Transverse colon (tissue), 4 donors: ENCODE measurements around the gene SEC61G. TPM values are rescaled to one million over a fixed set of nuclear protein-coding genes. Genes with fewer than 3 reads are reported as not detected.

Source experiments
- DNase-seq: peaks from one replicate; pipeline ENCODE4 v3.0.0-alpha.2; 2019
- H3K27ac ChIP-seq, 4 donors: fragments of 200-600 bp; sonication (generic); 2 replicates each; pipeline ENCODE4 v1.5.1; 2016 to 2018; ENCODE audit warnings: inconsistent platforms in 4 of 4
- H3K27me3 ChIP-seq: fragments of 200-600 bp; sonication (generic); 2 replicates; pipeline ENCODE4 v1.5.1; 2017; ENCODE audit warnings: inconsistent platforms
- H3K36me3 ChIP-seq, 4 donors: fragments of 200-600 bp; sonication (generic); 2 replicates each; pipeline ENCODE4 v1.5.1; 2017 to 2019; ENCODE audit warnings: inconsistent platforms in 4 of 4
- H3K4me1 ChIP-seq, 4 donors: fragments of 200-600 bp; sonication (generic); 2 replicates each; pipeline ENCODE4 v1.5.1; 2017 to 2020; ENCODE audit warnings: inconsistent platforms in 4 of 4
- H3K4me3 ChIP-seq, 4 donors: fragments of 200-600 bp; sonication (generic); 1 replicate in 1 of 4; 2 replicates in 3 of 4; pipeline versions ENCODE4 v1.5.1 to v1.6.1; 2017 to 2019; ENCODE audit warnings: inconsistent platforms in 4 of 4
- H3K9me3 ChIP-seq, 2 donors: fragments of 200-600 bp; sonication (generic); 2 replicates each; pipeline ENCODE4 v1.5.1; 2017 to 2019; ENCODE audit warnings: inconsistent platforms in 2 of 2
- CTCF ChIP-seq, 5 experiments: fragments of 200-600 bp in 3 of 5; fragments of 450-650 bp in 2 of 5; sonication (generic) in 3 of 5; IDR thresholded peaks; 1 replicate in 2 of 5; 2 replicates in 3 of 5; pipeline ENCODE4 v1.5.1; 2016 to 2017; ENCODE audit warnings: antibody characterized with exemption in 5 of 5, inconsistent platforms in 3 of 5, mild to moderate bottlenecking in 2 of 5, moderate library complexity in 1 of 5
- EP300 ChIP-seq: sonication (generic); formaldehyde crosslinking; IDR thresholded peaks from one replicate; pipeline ENCODE4 v1.6.1; 2017; ENCODE audit warnings: antibody characterized with exemption, low read depth
- POLR2A ChIP-seq: fragments of 450-650 bp; IDR thresholded peaks from one replicate; pipeline ENCODE4 v1.6.1; 2016; ENCODE audit warnings: antibody characterized with exemption, mild to moderate bottlenecking, moderate library complexity
- POLR2AphosphoS5 ChIP-seq, 3 donors: sonication (generic); formaldehyde crosslinking; IDR thresholded peaks; one replicate each; pipeline ENCODE4 v1.6.1; 2016; ENCODE audit warnings: antibody characterized with exemption in 3 of 3
- WGBS, 2 donors: methylation state at CpG; one replicate each; pipeline ENCODE4 v1.1.5; 2018; ENCODE audit warnings: low coverage in 1 of 2; 5-methylcytosine and 5-hydroxymethylcytosine counted together
- in situ Hi-C, 4 donors: fragments of 200-750 bp; cut with MboI; loops; one replicate each; pipeline versions ENCODE4 v1.15.0 to v1.15.1; 2017; ENCODE audit warnings: low sequenced_read_pairs in 3 of 4, low pct_ligation_motif_present in 1 of 4, low pct_unique_long_range_greater_than_20kb in 1 of 4
- intact Hi-C: fragments of 100-400 bp; cut with DNase I; formaldehyde crosslinking; loops from one replicate; pipeline ENCODE4 v1.15.1; 2023; ENCODE audit warnings: low total_unique reads
- total RNA-seq, 4 donors: library from RNA; depleted of rRNA; stranded (reverse); fragments of >200 nt; gene quantifications; one replicate each; pipeline ENCODE4 v1.1.0, GENCODE V29; 2016

The SEC61G gene
- total RNA-seq, 4 donors from 2014 or later: 33.6 to 247 (median 134) TPM

DNA sequence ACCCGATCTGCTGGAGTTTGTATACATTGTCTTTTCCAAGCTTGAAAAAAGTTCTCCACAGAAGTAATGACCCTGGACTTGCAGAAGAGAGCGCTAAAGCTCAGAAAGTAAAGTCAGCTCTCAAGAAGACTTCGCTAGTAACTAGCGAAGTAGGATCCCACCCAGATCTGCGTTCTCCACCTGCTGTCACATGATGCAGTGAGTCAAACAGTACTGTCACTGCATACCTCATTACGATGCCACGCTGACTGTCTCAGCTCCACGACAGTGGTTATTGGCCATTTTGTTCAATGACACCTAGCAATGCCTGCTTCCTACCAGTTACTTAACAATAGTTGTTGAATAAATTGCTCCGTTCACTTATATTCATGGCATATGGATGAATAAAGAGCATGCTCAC, 29.7 kb upstream of the SEC61G start:
- intact Hi-C loops (loop anchor here (5.0 kb wide), 1 partner anchor 464 kb away; no protein-coding TSS in a partner anchor), in situ Hi-C loops (loop anchor here (10.0 to 25.0 kb wide), 3 partner anchors 224 to 476 kb away; partner anchors contain the start of gene EGFR (in 3 of the 4))
- WGBS, 2 donors: 7% methylated on average over 9 of the region's 9 CpGs
- no peak overlapping the region for H3K4me3 ChIP-seq
- peaks cover 0 to 6% (median 4%) of the 10 kb centered on the region in 4 donors for H3K4me1 ChIP-seq
- H3K27ac ChIP-seq: no peak overlapping the region
- TF ChIP-seq POLR2AphosphoS5 (IDR thresholded peaks at IDR 0.05) (no peak), CTCF (IDR thresholded peaks at IDR 0.05) (peak; percentile 56 to 67 (median 63))
- no peaks in the 10 kb centered on the region for H3K36me3 ChIP-seq
- H3K27me3 ChIP-seq: no peaks in the 10 kb centered on the region
- H3K9me3 ChIP-seq: no peaks in the 10 kb centered on the region
- peak; percentile 20 for DNase-seq

DNA sequence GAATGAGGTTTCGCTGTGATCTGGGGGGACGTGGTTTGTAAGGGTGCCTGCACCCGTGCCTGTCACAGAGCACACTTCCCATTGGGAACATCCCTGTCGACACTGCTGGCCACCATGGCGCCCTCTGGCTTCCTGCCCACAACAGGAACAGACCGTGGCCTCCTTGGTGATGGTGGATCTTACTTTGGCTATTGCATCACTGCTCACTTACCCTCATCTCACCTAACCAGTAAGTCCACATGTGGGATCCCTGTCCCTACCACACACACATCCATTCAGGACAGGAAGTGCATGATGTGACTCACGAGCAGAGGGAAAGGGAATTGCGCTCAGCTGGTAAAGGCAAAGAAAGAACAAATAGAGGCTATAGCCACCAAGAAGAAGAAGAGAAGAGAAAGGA, 26.2 kb upstream of the SEC61G start:
- intact Hi-C loops: loop anchor here (5.0 kb wide), 1 partner anchor 467 kb away; no protein-coding TSS in a partner anchor
- no peak overlapping the region for H3K27ac ChIP-seq
- TF ChIP-seq CTCF (IDR thresholded peaks at IDR 0.05): no peak
- no peak for TF ChIP-seq POLR2A
- no peak for TF ChIP-seq POLR2AphosphoS5 (IDR thresholded peaks at IDR 0.05)
- TF ChIP-seq EP300: no peak
- no peaks in the 10 kb centered on the region for H3K9me3 ChIP-seq
- H3K4me3 ChIP-seq: no peak overlapping the region
- in situ Hi-C loops: loop anchor here (10.0 to 25.0 kb wide), 3 partner anchors 227 to 480 kb away; partner anchors contain the start of gene EGFR (in 3 of the 4)
- H3K4me1 ChIP-seq: peaks cover 0 to 6% (median 4%) of the 10 kb centered on the region in 4 donors
- no peaks in the 10 kb centered on the region for H3K27me3 ChIP-seq
- 72 to 85% methylated on average over 2 to 8 of the region's 8 CpGs for WGBS, 2 donors
- H3K36me3 ChIP-seq: no peaks in the 10 kb centered on the region
- no peak for DNase-seq

- 77 to 82% methylated on average over 3 to 4 of the region's 4 CpGs for WGBS, 2 donors
- no peaks in the 10 kb centered on the region for H3K9me3 ChIP-seq
- TF ChIP-seq CTCF (IDR thresholded peaks at IDR 0.05) (no peak), POLR2A (no peak), POLR2AphosphoS5 (IDR thresholded peaks at IDR 0.05) (no peak), EP300 (no peak)
- no peak overlapping the region for H3K4me3 ChIP-seq
- H3K27ac ChIP-seq: no peak overlapping the region
- no peaks in the 10 kb centered on the region for H3K36me3 ChIP-seq
- in situ Hi-C loops: loop anchor here (10.0 to 25.0 kb wide), 3 partner anchors 228 to 481 kb away; partner anchors contain the start of gene EGFR (in 3 of the 4)
- DNase-seq: no peak
- peaks cover 0 to 6% (median 4%) of the 10 kb centered on the region in 4 donors for H3K4me1 ChIP-seq
- intact Hi-C loops: no loop called here
- H3K27me3 ChIP-seq: no peaks in the 10 kb centered on the region
Measured at GRCh38 chr7:54783952-54784351, 24.9 kb upstream of the SEC61G start.

GRCh38 chr7:54782829-54783228, 23.8 kb upstream of the SEC61G start:
- Histone ChIP-seq H3K27ac (no peak overlapping the region), H3K4me1 (no peaks in the 10 kb centered on the region), H3K4me3 (no peak overlapping the region), H3K27me3 (no peaks in the 10 kb centered on the region), H3K36me3 (no peaks in the 10 kb centered on the region), H3K9me3 (no peaks in the 10 kb centered on the region)
- intact Hi-C loops: no loop called here
- TF ChIP-seq CTCF (IDR thresholded peaks at IDR 0.05) (no peak), EP300 (no peak), POLR2AphosphoS5 (IDR thresholded peaks at IDR 0.05) (no peak), POLR2A (no peak)
- WGBS, 2 donors: 78 to 89% methylated on average over 6 to 8 of the region's 8 CpGs
- in situ Hi-C loops: loop anchor here (10.0 to 25.0 kb wide), 3 partner anchors 229 to 482 kb away; partner anchors contain the start of gene EGFR (in 3 of the 4)
- no peak for DNase-seq
